Central memory CD4-positive, alpha-beta T cell (primary cell): ENCODE results near the gene CHN2.
"Not testable (repeated sequence)": the region's sequence is repeated elsewhere in the genome, so short reads cannot be mapped to it uniquely, and the experiment has no call there.

Experiments used
- DNase-seq: peaks from one replicate; pipeline ENCODE4 v3.0.0; 2022

CHN2 gene

GRCh38 chr7:29190349-29191045, 4.1 kb upstream of the CHN2 start:
- no peak for DNase-seq

DNA sequence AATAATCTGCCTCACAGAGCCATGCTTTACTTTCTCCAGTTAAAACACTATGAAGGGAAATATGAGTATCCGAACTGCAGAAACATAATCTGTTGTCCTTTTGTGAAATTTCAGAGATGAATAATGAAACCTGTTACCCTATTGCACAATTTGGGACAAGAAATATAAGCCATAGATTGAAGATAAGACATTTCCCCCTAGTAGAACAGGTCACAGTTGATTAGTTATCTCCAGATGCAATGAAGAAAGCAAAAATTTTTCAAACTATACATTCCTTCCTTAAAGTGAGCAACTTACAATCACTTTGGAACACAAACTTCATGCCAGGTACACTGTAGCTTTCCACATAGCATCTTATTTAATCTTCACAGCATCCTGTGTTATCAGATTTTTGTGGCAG, 2.3 kb upstream of the CHN2 start:
- no peak for DNase-seq

DNA sequence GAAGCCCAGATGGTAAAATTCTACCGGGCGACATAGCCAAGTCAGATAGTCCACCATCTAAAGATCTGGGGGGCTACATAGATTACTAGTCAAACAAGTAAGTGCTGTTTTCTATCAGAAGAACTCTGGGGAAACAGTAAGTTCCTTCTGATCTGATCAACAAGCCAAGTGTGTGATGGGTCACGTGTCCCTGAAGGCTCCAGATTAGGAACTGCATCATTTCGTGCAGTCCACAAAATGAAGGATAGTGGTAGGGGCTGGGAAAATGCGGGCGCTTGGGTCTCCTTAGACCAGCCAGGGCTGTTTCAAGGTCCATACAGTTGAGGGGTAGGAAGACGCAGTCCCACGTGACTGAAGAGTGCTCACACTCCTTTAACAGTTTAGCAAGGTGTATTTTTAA, 1.8 kb upstream of the CHN2 start:
- no peak for DNase-seq

GRCh38 chr7:29193316-29194205, 1.0 kb upstream of the CHN2 start:
- DNase-seq: no peak

DNA sequence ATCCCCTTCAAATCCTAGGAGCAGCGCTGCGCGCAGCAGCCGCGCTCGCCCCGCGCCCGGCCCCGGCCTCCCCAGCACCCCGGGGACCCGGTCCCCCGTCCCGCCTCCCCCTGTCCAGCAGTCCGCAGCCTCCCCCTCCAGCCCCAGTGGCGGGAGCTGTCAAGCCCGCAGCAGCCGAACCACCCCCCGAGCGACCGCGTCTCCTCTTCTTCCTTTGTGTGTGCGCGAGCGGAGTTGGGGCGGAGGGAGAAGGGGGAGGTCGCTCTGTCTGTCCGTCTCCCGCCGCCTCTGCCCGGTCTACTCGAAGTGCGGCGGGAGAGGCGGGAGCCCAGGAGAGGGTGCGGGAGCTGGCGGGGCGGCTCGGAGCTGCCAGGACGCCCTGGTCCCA, 375 bp upstream of the CHN2 start:
- no peak for DNase-seq

- no peak for DNase-seq
Observed at GRCh38 chr7:29196191-29196590, 1.6 kb downstream of the CHN2 start.

GRCh38 chr7:29196971-29197595, 2.5 kb downstream of the CHN2 start:
- DNase-seq: no peak

GRCh38 chr7:29197916-29198315, 3.3 kb downstream of the CHN2 start:
- no peak for DNase-seq

DNA sequence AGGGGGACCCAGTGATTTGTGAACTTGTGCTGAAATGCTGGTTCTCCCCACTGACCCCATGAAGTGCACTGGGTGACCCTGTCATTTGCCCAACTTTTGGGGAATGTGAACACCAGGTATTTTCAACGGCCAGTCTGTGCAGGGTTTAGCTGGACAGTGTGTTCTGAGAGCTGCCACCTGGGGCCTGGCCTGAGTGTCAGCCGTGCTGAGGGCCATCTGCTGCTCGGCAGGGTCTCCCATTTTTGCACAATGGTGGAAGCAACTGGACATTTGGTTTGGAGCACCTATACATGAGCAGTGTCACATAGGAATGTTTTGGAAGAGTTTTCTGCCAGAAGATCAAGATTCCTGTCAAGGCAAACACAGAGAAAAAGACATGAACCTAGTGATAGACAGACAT, 5.2 kb downstream of the CHN2 start:
- no peak for DNase-seq

DNA sequence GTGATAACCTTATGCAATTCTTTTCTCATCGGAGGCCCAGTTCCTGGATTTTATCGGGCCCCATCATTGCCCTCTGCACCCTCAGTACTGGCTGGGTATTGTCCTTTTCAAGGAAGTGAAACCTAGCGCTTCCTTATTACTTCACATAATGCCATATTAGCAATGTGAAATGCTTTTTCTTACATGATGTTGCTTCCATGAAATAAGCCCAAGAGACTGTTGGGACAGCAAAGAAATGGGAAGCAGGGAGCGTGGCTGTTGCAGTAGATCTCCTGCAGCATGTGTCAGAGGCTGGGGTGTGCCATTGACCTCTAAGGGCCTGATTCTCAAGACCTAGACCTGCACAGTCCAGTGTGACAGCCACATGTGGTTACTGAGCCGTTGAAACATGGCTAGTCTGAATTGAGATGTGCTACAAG, 8.1 kb downstream of the CHN2 start:
- no peak for DNase-seq

DNA sequence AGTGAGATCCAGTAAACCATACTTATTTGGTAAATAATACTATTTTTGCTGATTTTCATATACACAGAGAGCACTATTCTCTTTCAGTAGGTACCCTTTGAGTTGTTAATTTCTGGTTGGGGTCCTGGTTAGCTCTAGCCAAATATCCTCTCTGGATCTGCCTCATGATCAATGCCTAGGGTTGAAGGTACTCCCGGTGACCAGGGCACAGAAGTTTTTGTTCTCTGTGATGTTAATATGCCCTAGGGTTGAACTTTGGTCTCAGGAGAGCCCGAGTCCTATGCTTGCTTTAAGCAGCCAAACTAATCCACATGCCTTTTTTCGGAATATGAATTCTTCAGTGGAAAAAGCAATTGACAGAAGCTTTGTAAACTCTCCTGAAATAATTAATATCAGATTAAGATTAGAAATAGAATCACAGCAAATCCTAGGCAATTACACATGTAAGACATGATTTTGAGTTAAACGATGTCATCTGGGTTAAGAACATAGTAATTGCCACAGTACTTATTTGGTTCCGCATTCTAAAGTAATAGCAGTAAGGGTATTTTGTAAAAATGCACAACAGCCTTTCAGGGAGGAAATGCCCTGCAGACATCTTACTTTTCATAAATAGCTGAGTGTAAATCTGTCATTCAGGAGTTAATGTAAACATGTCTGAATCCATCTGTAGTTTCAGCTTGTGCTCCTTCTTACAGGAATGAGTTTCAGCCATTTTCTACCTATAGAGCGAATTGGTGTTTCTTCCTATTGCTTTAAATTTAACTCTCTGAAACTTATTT, 10.1 kb downstream of the CHN2 start:
- no peak for DNase-seq

GRCh38 chr7:29207162-29207801, 12.7 kb downstream of the CHN2 start:
- DNase-seq: no peak

DNA sequence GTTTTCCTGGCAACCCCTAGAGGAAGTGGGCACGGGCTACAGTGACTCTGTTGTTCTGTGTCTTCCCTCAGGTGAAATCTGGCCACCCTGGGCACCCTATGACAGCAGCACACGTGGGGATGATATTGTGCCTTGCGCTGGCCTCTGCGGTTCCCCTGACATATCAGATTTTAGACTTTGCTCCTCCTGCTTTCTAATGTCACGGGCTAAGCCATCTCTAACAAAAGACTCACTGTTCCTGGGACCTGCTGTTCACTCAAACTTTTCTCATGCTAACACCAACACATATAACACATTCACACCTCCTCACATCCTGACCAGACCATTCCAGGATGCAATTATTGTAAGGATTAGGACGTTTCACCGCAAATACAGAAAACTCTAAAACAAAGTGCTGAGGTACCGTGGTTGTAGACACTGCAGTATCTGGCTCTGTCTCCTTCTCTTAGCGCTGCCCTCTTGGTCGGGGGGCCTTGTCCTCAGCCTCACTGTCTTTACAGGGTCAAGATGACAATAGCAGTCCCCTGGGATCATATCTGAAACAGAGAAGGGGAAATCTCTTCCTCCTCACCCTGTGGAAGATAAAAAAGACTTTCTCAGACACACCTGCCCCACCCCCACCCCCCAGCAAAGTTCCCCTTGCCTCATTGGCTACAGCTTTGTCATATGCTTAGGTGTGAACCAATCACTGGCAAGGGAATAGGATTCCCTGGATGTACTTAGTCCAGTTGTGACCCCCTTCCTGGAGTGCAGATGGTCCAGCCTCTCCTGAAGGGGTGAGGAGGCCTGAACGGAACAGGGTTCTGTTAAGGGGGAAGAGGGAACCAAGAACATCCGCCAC, 14.1 kb downstream of the CHN2 start:
- no peak for DNase-seq

DNA sequence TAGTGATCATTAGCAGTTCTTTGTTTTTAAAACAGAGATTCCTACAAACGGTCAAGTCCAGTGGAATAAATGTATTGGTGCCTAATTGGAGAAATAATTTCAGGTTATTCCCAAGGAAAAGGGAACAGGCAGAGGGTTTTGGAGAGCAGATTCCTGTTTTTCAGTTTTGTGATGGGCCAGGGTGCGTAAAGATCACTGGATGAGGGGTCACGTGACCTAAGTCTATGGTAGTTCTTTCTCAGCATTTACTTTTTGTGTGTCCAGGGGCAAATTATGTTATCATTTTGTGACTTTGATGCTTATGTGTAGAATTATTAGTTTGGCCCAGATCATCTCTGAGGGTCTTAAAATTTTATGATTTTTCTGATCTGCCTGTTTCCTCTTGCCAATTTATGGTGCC, 15.2 kb downstream of the CHN2 start:
- no peak for DNase-seq

DNA sequence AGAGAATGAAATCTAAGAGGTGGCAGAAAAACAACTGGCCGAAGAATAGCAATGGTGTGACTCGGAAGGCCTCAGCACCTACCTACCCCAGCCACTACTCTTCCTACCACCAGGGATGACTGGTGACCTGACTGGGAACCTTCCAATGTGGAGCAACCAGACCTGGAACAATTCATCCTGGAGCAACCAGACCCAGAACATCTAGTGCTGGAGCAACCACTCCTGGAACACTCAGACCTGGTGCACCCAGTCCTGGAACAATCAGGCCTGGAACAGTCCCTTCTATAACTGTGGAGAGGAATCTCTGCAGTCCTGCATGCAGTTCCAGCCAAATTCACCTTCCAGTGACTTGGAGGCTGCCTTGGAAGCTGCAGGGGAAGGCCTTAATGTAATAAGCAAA, 18.2 kb downstream of the CHN2 start:
- DNase-seq: not testable (repeated sequence)

GRCh38 chr7:29214056-29214455, 19.5 kb downstream of the CHN2 start:
- DNase-seq: no peak

- DNase-seq: no peak
Observed at GRCh38 chr7:29214816-29215215, 20.2 kb downstream of the CHN2 start.

GRCh38 chr7:29216128-29216527, 21.6 kb downstream of the CHN2 start:
- DNase-seq: no peak

- DNase-seq: no peak
Observed at GRCh38 chr7:29217113-29217512, 22.5 kb downstream of the CHN2 start.

GRCh38 chr7:29224726-29225125, 30.2 kb downstream of the CHN2 start:
- no peak for DNase-seq

GRCh38 chr7:29228289-29229011, 33.9 kb downstream of the CHN2 start:
- DNase-seq: no peak
